T-helper 1 cell treated with Interleukin-12 subunit alpha and Interleukin-12 subunit beta and Interleukin-4 antibody, amounts not matched to agents 30 ng/mL and 1 ng/mL, for 36 hours (primary cell): Measurements from ENCODE around the gene COL13A1. TPM values are rescaled to one million over a fixed set of nuclear protein-coding genes. Genes with fewer than 3 reads are reported as not detected.

Experiments used
- intact Hi-C: fragments of 100-400 bp; cut with micrococcal nuclease; formaldehyde crosslinking; loops from one replicate; pipeline ENCODE4 v1.15.1; 2024
- total RNA-seq: library from RNA; stranded (reverse); gene quantifications from 2 replicates; pipeline ENCODE4 v1.2.3, GENCODE V29; 2022

The COL13A1 gene
- total RNA-seq, 1 donor from 2014 or later: not detected

- intact Hi-C loops: no loop called here
These were observed 18.2 kb downstream of the COL13A1 start for GRCh38 chr10:69819716-69820506.

- intact Hi-C loops: no loop called here
These were observed 19.1 kb downstream of the COL13A1 start for GRCh38 chr10:69820817-69821216.

- intact Hi-C loops: no loop called here
These were observed 23.9 kb downstream of the COL13A1 start for GRCh38 chr10:69825604-69826003.

GRCh38 chr10:69826094-69826493, 24.4 kb downstream of the COL13A1 start:
- intact Hi-C loops: no loop called here

GRCh38 chr10:69826789-69827554, 25.3 kb downstream of the COL13A1 start:
- intact Hi-C loops: no loop called here

GRCh38 chr10:69828144-69828870, 26.6 kb downstream of the COL13A1 start:
- intact Hi-C loops: no loop called here

GRCh38 chr10:69829775-69830174, 28.1 kb downstream of the COL13A1 start:
- intact Hi-C loops: no loop called here

GRCh38 chr10:69831231-69831855, 29.6 kb downstream of the COL13A1 start:
- intact Hi-C loops: no loop called here

GRCh38 chr10:69835233-69835632, 33.5 kb downstream of the COL13A1 start:
- intact Hi-C loops: no loop called here

- intact Hi-C loops: no loop called here
These were observed 34.4 kb downstream of the COL13A1 start for GRCh38 chr10:69835875-69836730.

GRCh38 chr10:69836731-69837030, 35.0 kb downstream of the COL13A1 start:
- intact Hi-C loops: no loop called here

- intact Hi-C loops: no loop called here
These were observed 35.6 kb downstream of the COL13A1 start for GRCh38 chr10:69837261-69837660.

GRCh38 chr10:69838418-69838817, 36.7 kb downstream of the COL13A1 start:
- intact Hi-C loops: no loop called here

GRCh38 chr10:69838853-69839252, 37.1 kb downstream of the COL13A1 start:
- intact Hi-C loops: no loop called here

GRCh38 chr10:69839696-69840345, 38.1 kb downstream of the COL13A1 start:
- intact Hi-C loops: no loop called here

- intact Hi-C loops: no loop called here
These were observed 39.1 kb downstream of the COL13A1 start for GRCh38 chr10:69840773-69841172.

GRCh38 chr10:69842020-69842419, 40.3 kb downstream of the COL13A1 start:
- intact Hi-C loops: no loop called here

GRCh38 chr10:69842882-69843281, 41.2 kb downstream of the COL13A1 start:
- intact Hi-C loops: no loop called here

GRCh38 chr10:69843923-69844322, 42.2 kb downstream of the COL13A1 start:
- intact Hi-C loops: no loop called here

- intact Hi-C loops: no loop called here
These were observed 43.0 kb downstream of the COL13A1 start for GRCh38 chr10:69844698-69845097.
